Aorta (tissue), 5 donors: ENCODE results near the gene IPO9. TPM values are rescaled to one million over a fixed set of nuclear protein-coding genes. Genes with fewer than 3 reads are reported as not detected.

Source experiments
- ATAC-seq: fragments of 200-7000 bp; cut with Tn5 transposase; one replicate; pipeline ENCODE4 v1.9.1; 2022; ENCODE audit warnings: moderate library complexity; ENCODE audit not compliant: low FRiP score
- DNase-seq, 2 donors: peaks; one replicate each; pipeline ENCODE4 v3.0.0-alpha.2; 2020
- H3K27ac ChIP-seq, 2 donors: one replicate each; pipeline ENCODE4 v1.5.1; 2013; ENCODE audit warnings: low read length in 2 of 2, mild to moderate bottlenecking in 2 of 2, moderate library complexity in 2 of 2, control low read depth in 1 of 2, inconsistent platforms in 1 of 2, low read depth in 1 of 2
- H3K27me3 ChIP-seq, 2 donors: one replicate each; pipeline ENCODE4 v1.6.1; 2013; ENCODE audit warnings: control low read depth in 1 of 2, low read length in 1 of 2, mild to moderate bottlenecking in 1 of 2, moderate library complexity in 1 of 2; ENCODE audit not compliant: insufficient read depth in 2 of 2, control insufficient read depth in 1 of 2
- H3K36me3 ChIP-seq, 2 donors: one replicate each; pipeline ENCODE4 v1.6.1; 2013; ENCODE audit warnings: control low read depth in 1 of 2, low read length in 1 of 2, mild to moderate bottlenecking in 1 of 2; ENCODE audit not compliant: insufficient read depth in 2 of 2, control insufficient read depth in 1 of 2
- H3K4me1 ChIP-seq, 2 donors: one replicate each; pipeline ENCODE4 v1.6.1; 2013; ENCODE audit warnings: low read length in 2 of 2, control low read depth in 1 of 2, mild to moderate bottlenecking in 1 of 2, moderate library complexity in 1 of 2; ENCODE audit not compliant: insufficient read depth in 2 of 2, control insufficient read depth in 1 of 2
- H3K4me3 ChIP-seq, 2 donors: one replicate each; pipeline ENCODE4 v1.5.1; 2013; ENCODE audit warnings: low read length in 2 of 2, control low read depth in 1 of 2, mild to moderate bottlenecking in 1 of 2
- H3K9me3 ChIP-seq: one replicate; pipeline ENCODE4 v1.6.1; 2013; ENCODE audit warnings: mild to moderate bottlenecking, low read length; ENCODE audit not compliant: control insufficient read depth
- WGBS, 2 donors: extraction: QIAGEN DNeasy Blood & Tissue Kit; methylation state at CpG; one replicate each; pipeline ENCODE4 v1.1.7; 2013; 5-methylcytosine and 5-hydroxymethylcytosine counted together
- intact Hi-C, 2 donors: fragments of 100-400 bp; cut with DNase I; formaldehyde crosslinking; loops; one replicate each; pipeline versions ENCODE4 v1.14.2 to v1.15.0; 2022
- polyA plus RNA-seq, 2 donors: library from polyadenylated mRNA; stranded (reverse); fragments of 200-250 nt; gene quantifications; one replicate each; pipeline ENCODE4 v1.2.3, GENCODE V29; 2013
- total RNA-seq, 2 donors: library from RNA; stranded (reverse); fragmentation: NEBNext Ultra II Directional; extraction: Animal tissue kit (Norgen Biotek cat#: 25700); gene quantifications; one replicate each; pipeline ENCODE4 v1.2.1, GENCODE V29; 2021
- donor health status: healthy with polysubstance abuse.
- donor health status: Bipolar disorder and iron deficiency.
- donor health status: DM: no; HTN: no; CAD: no.
- donor health status: DM: no; HTN: no; CAD: no.
- donor health status: DM: yes; HTN: yes; CAD: no.

IPO9 gene
- total and polyA plus RNA-seq, 4 donors, result 12.0 to 45.0 (median 32.1) TPM

DNA sequence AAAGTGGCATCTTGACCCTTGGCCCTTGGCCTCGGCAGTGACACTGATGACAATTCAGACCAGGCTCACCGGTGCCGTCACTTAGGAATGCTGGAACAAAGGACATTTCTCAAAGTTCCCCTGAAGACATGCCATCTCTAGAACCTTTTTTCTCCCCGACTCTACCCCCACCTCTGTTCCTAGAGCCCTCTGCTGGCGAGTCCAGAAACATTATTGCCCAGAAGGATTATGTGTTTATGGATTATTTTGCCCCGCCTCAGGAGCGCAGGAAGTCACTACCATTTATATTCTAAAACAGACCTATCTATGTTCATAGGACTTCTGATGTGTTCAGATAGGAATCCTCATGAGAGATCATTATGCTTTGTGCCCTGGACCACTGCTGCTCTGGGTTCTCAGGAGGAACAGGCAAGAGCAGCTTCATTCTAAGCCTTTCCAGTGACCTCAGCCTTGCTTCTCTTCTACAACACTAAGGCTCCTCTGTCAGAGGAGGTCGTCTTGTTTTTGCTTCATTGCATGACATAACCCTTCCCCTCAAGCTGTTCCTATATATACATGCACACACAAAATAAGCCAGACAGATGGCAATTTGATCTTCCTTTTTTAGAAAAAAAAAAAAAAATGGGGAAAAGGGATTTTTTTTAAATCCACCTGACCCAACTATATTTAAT, 47.3 kb downstream of the IPO9 start:
- Histone ChIP-seq H3K27ac (peak overlapping the region in 1 of 2 donors; percentile 29), H3K27me3 (no peaks in the 10 kb centered on the region), H3K4me3 (no peak overlapping the region), H3K36me3 (peaks cover 4 to 10% of the 10 kb centered on the region in 2 donors), H3K4me1 (no peaks in the 10 kb centered on the region), H3K9me3 (no peaks in the 10 kb centered on the region)
- ATAC-seq (no peak), DNase-seq (no peak)
- WGBS, 2 donors, result 31 to 38% methylated on average over 8 of the region's 8 CpGs
- intact Hi-C loops, result no loop called here

- H3K9me3 ChIP-seq, result no peaks in the 10 kb centered on the region
- H3K27me3 ChIP-seq, result no peaks in the 10 kb centered on the region
- peak; percentile 84 for ATAC-seq
- DNase-seq, result no peak
- H3K4me3 ChIP-seq, result no peak overlapping the region
- intact Hi-C loops, result loop anchor here (1.0 to 2.0 kb wide), 2 partner anchors 94 to 95 kb away; no protein-coding TSS in a partner anchor
- peaks cover 0 to 2% of the 10 kb centered on the region in 2 donors for H3K4me1 ChIP-seq
- peaks cover 4 to 7% of the 10 kb centered on the region in 2 donors for H3K36me3 ChIP-seq
- 22 to 32% methylated on average over 6 of the region's 6 CpGs for WGBS, 2 donors
- H3K27ac ChIP-seq, result peak overlapping the region in 1 of 2 donors; percentile 7
These were observed 49.0 kb downstream of the IPO9 start for GRCh38 chr1:201877877-201878401.

- ATAC-seq (no peak), DNase-seq (no peak)
- Histone ChIP-seq H3K4me1 (peaks cover 2 to 4% of the 10 kb centered on the region in 2 donors), H3K9me3 (no peaks in the 10 kb centered on the region), H3K4me3 (no peak overlapping the region), H3K36me3 (peaks cover 0 to 4% of the 10 kb centered on the region in 2 donors), H3K27ac (no peak overlapping the region), H3K27me3 (no peaks in the 10 kb centered on the region)
- 61 to 69% methylated on average over 6 of the region's 6 CpGs for WGBS, 2 donors
- intact Hi-C loops, result loop anchor here in 1 of 2 donors (10.0 kb wide), 2 partner anchors 254 to 346 kb away; partner anchors contain the start of gene NAV1
These were observed 52.1 kb downstream of the IPO9 start for GRCh38 chr1:201880928-201881571.

GRCh38 chr1:201881617-201882016, 52.7 kb downstream of the IPO9 start:
- H3K9me3 ChIP-seq, result no peaks in the 10 kb centered on the region
- H3K27me3 ChIP-seq, result no peaks in the 10 kb centered on the region
- intact Hi-C loops, result loop anchor here in 1 of 2 donors (10.0 kb wide), 2 partner anchors 253 to 347 kb away; partner anchors contain the start of gene NAV1
- no peak overlapping the region for H3K27ac ChIP-seq
- peaks cover 2 to 4% of the 10 kb centered on the region in 2 donors for H3K4me1 ChIP-seq
- WGBS, 2 donors, result 88 to 90% methylated on average over 1 of the region's 1 CpG
- no peaks in the 10 kb centered on the region for H3K36me3 ChIP-seq
- ATAC-seq (no peak), DNase-seq (no peak)
- H3K4me3 ChIP-seq, result no peak overlapping the region

DNA sequence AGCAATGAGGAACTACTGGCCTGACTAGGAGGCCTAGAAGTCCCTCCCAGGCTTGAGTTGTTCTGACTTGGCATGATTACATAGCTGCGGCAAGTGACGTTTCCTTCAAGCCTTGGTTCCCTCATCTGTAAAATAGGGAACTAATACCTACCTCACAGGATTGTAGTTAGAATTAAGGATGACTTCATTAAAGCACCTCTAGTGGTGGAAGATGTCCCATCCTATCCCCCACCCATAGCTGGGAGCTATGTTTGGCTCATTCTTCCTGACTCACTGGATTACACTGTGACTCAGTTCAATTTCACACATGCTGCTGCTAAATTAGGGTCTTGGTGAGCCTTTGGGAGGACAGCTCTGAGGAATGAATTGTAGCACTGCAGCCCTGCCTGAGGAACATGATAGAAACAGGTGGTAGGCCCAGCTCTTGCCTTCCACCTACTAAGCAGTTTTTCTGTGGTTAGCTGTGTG, 53.7 kb downstream of the IPO9 start:
- 29 to 33% methylated on average over 2 of the region's 2 CpGs for WGBS, 2 donors
- Histone ChIP-seq H3K4me1 (peaks cover 2 to 4% of the 10 kb centered on the region in 2 donors), H3K27me3 (no peaks in the 10 kb centered on the region), H3K27ac (peak overlapping the region in 1 of 2 donors; percentile 41), H3K9me3 (no peaks in the 10 kb centered on the region), H3K36me3 (no peaks in the 10 kb centered on the region), H3K4me3 (no peak overlapping the region)
- ATAC-seq (no peak), DNase-seq (no peak)
- intact Hi-C loops, result loop anchor here in 1 of 2 donors (10.0 kb wide), 2 partner anchors 252 to 348 kb away; partner anchors contain the start of gene NAV1

DNA sequence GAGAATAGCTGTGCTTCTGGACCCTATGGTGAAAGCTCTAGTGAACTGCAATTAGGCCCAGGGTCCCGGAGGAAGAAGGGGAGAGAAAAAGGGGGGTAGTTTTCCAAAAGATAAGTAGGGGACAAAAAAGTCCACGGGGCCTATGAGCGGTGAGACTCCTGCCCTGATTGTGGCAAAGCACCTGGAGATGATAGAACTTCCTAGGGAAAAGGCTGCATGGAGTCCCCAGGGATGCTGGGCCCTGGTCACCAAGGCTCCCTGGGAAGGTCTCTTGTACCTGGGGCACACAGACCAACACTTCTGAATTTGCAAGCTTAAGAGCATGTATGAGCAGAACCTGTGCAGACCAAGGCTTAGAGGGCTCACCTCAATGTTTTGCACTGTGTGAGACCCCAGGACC, 54.3 kb downstream of the IPO9 start:
- WGBS, 2 donors, result 65 to 75% methylated on average over 3 of the region's 3 CpGs
- Histone ChIP-seq H3K36me3 (no peaks in the 10 kb centered on the region), H3K4me1 (peaks cover 2 to 4% of the 10 kb centered on the region in 2 donors), H3K27me3 (no peaks in the 10 kb centered on the region), H3K4me3 (no peak overlapping the region), H3K27ac (peak overlapping the region in 1 of 2 donors; percentile 37), H3K9me3 (no peaks in the 10 kb centered on the region)
- intact Hi-C loops, result loop anchor here in 1 of 2 donors (10.0 kb wide), 2 partner anchors 252 to 348 kb away; partner anchors contain the start of gene NAV1
- ATAC-seq, result no peak
- no peak for DNase-seq

DNA sequence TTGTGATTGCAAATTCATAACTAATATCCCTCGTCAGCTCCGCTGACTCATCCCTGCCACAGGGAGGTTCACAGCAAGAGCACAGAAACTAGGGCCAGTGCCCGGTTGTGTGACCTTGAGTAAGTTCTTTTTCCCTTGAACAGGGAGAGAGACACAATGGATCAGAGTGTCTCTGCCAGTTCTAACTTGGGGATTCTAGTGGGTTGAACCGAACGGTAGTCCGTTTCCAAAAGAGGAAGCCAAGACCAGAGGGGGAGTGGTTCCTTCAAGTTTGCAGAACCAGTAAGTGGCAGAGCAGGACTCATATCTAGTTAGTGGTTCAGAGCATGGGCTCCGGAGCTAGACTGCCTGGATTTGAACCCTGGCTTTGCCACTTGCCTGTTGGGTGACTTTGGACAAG, 54.8 kb downstream of the IPO9 start:
- Histone ChIP-seq H3K9me3 (no peaks in the 10 kb centered on the region), H3K4me1 (peaks cover 2 to 4% of the 10 kb centered on the region in 2 donors), H3K27me3 (no peaks in the 10 kb centered on the region), H3K36me3 (no peaks in the 10 kb centered on the region), H3K27ac (peak overlapping the region in 1 of 2 donors; percentile 70), H3K4me3 (no peak overlapping the region)
- intact Hi-C loops, result loop anchor here in 1 of 2 donors (10.0 kb wide), 2 partner anchors 251 to 349 kb away; partner anchors contain the start of gene NAV1
- 10 to 13% methylated on average over 7 of the region's 7 CpGs for WGBS, 2 donors
- ATAC-seq (no peak), DNase-seq (no peak)

DNA sequence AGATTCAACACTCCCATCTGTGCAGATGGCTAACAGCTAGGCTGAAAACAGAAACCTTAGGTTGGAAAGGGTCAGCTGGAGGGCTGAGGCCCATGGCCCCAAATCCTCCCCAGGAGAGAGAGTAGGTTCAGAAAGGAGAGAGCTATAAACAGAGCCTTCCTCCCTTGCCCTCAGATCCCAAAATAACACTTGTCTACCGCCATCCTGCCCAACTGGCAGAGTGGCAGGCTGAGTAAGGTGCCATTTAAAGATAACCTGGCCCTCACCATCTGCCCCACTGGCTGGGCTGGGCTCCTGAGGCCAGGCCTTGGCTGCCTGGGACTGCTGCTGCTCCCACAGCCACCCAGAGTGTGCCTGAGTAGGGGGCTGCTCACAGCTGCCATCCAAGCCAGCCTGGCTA, 55.5 kb downstream of the IPO9 start:
- H3K4me1 ChIP-seq, result peaks cover 2 to 4% of the 10 kb centered on the region in 2 donors
- 0 to 6% methylated on average over 1 of the region's 1 CpG for WGBS, 2 donors

More for the DNA sequence above, 55.5 kb downstream of the IPO9 start:
- Histone ChIP-seq H3K4me3 (no peak overlapping the region), H3K27ac (peak overlapping the region in 1 of 2 donors; percentile 53), H3K9me3 (no peaks in the 10 kb centered on the region), H3K27me3 (no peaks in the 10 kb centered on the region), H3K36me3 (no peaks in the 10 kb centered on the region)
- no peak for DNase-seq
- no peak for ATAC-seq
- intact Hi-C loops, result loop anchor here in 1 of 2 donors (10.0 kb wide), 2 partner anchors 250 to 350 kb away; partner anchors contain the start of gene NAV1
